ENCODE results near the gene CAB39L.

The CAB39L gene

DNA sequence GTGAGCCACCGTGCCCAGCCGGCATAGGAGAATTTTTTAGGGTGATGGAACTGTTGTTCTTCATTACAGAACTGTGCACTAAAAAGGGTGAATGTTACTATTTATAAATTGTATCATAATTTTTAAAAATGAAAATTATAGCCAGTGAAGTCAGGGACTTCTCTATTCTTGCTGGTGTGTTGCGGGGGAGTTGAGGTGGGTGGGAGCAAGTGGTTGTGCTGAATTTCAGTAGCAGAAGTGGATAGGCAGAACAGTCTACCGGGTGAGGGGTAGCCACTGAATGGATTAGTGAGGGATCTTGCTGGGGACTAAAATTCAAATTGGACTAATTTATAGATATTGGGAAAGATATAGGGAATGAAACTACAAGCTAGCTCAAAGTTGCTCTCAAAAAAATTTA lies 74.0 kb downstream of the CAB39L start:
- H3K9me3 ChIP-seq (ENCODE audit: control insufficient read depth, insufficient read depth, low read depth, low read length), result no peaks in the 10 kb centered on the region
- no peak overlapping the region for H3K4me3 ChIP-seq (ENCODE audit: low read depth, low read length)
- peaks cover 6% of the 10 kb centered on the region; the same call in 1 of the 2 replicates for H3K4me1 ChIP-seq (ENCODE audit: control insufficient read depth, insufficient read depth, low read length)
- H3K27ac ChIP-seq (ENCODE audit: low read depth, low read length), result no peak overlapping the region
- H3K9ac ChIP-seq (ENCODE audit: low read length), result no peak overlapping the region
- H3K36me3 ChIP-seq (ENCODE audit: control insufficient read depth, insufficient read depth, low read length), result no peaks in the 10 kb centered on the region
- H3K27me3 ChIP-seq (ENCODE audit: control insufficient read depth, insufficient read depth, low read length), result no peaks in the 10 kb centered on the region

GRCh38 chr13:49368688-49369087 lies 75.2 kb downstream of the CAB39L start:
- no peak overlapping the region for H3K4me3 ChIP-seq (ENCODE audit: low read depth, low read length)
- H3K4me1 ChIP-seq (ENCODE audit: control insufficient read depth, insufficient read depth, low read length), result peaks cover 6% of the 10 kb centered on the region; the same call in 1 of the 2 replicates
- no peak overlapping the region for H3K27ac ChIP-seq (ENCODE audit: low read depth, low read length)
- no peaks in the 10 kb centered on the region for H3K36me3 ChIP-seq (ENCODE audit: control insufficient read depth, insufficient read depth, low read length)
- H3K9me3 ChIP-seq (ENCODE audit: control insufficient read depth, insufficient read depth, low read depth, low read length), result no peaks in the 10 kb centered on the region; the same call in 1 of the 2 replicates
- no peaks in the 10 kb centered on the region for H3K27me3 ChIP-seq (ENCODE audit: control insufficient read depth, insufficient read depth, low read length)
- no peak overlapping the region for H3K9ac ChIP-seq (ENCODE audit: low read length)

GRCh38 chr13:49367640-49368422 lies 76.0 kb downstream of the CAB39L start:
- Histone ChIP-seq H3K27me3 (ENCODE audit: control insufficient read depth, insufficient read depth, low read length) (no peaks in the 10 kb centered on the region), H3K27ac (ENCODE audit: low read depth, low read length) (no peak overlapping the region), H3K9me3 (ENCODE audit: control insufficient read depth, insufficient read depth, low read depth, low read length) (no peaks in the 10 kb centered on the region; the same call in 1 of the 2 replicates), H3K4me1 (ENCODE audit: control insufficient read depth, insufficient read depth, low read length) (peaks cover 6% of the 10 kb centered on the region; the same call in 1 of the 2 replicates), H3K4me3 (ENCODE audit: low read depth, low read length) (no peak overlapping the region), H3K9ac (ENCODE audit: low read length) (no peak overlapping the region), H3K36me3 (ENCODE audit: control insufficient read depth, insufficient read depth, low read length) (no peaks in the 10 kb centered on the region)

GRCh38 chr13:49366841-49367240 lies 77.0 kb downstream of the CAB39L start:
- no peak overlapping the region for H3K4me3 ChIP-seq (ENCODE audit: low read depth, low read length)
- no peaks in the 10 kb centered on the region for H3K36me3 ChIP-seq (ENCODE audit: control insufficient read depth, insufficient read depth, low read length)
- no peak overlapping the region for H3K27ac ChIP-seq (ENCODE audit: low read depth, low read length)
- H3K4me1 ChIP-seq (ENCODE audit: control insufficient read depth, insufficient read depth, low read length), result peaks cover 6% of the 10 kb centered on the region; the same call in 1 of the 2 replicates
- no peaks in the 10 kb centered on the region for H3K27me3 ChIP-seq (ENCODE audit: control insufficient read depth, insufficient read depth, low read length)
- H3K9ac ChIP-seq (ENCODE audit: low read length), result no peak overlapping the region
- H3K9me3 ChIP-seq (ENCODE audit: control insufficient read depth, insufficient read depth, low read depth, low read length), result no peaks in the 10 kb centered on the region; the same call in 1 of the 2 replicates

GRCh38 chr13:49357694-49358093 lies 86.2 kb downstream of the CAB39L start:
- no peaks in the 10 kb centered on the region for H3K36me3 ChIP-seq (ENCODE audit: control insufficient read depth, insufficient read depth, low read length)
- no peaks in the 10 kb centered on the region for H3K4me1 ChIP-seq (ENCODE audit: control insufficient read depth, insufficient read depth, low read length)
- no peak overlapping the region for H3K4me3 ChIP-seq (ENCODE audit: low read depth, low read length)
- no peak overlapping the region for H3K27ac ChIP-seq (ENCODE audit: low read depth, low read length)
- no peak overlapping the region for H3K9ac ChIP-seq (ENCODE audit: low read length)
- no peaks in the 10 kb centered on the region for H3K27me3 ChIP-seq (ENCODE audit: control insufficient read depth, insufficient read depth, low read length)
- H3K9me3 ChIP-seq (ENCODE audit: control insufficient read depth, insufficient read depth, low read depth, low read length), result no peaks in the 10 kb centered on the region

GRCh38 chr13:49356223-49356622 lies 87.6 kb downstream of the CAB39L start:
- H3K4me3 ChIP-seq (ENCODE audit: low read depth, low read length), result no peak overlapping the region
- no peaks in the 10 kb centered on the region for H3K4me1 ChIP-seq (ENCODE audit: control insufficient read depth, insufficient read depth, low read length)
- H3K27ac ChIP-seq (ENCODE audit: low read depth, low read length), result no peak overlapping the region

DNA sequence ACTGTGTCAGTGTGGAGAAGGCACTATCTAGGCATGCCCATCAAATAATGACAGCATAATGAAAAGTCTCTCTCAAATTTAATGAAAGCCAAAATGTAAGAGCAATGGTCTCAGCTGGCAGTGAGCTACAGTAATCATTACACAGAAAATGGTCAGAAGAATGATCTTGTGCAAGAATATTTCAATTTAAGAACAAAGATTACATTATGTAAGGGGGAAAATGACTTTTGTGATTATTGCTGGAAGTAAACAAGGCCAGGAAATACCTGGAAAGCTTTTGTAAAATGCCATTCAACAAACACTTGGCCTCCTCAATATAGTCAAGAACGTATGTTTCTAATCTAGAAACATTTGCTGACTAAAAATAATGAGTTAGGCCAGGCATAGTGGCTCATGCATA lies 89.1 kb downstream of the CAB39L start:
- no peak overlapping the region for H3K4me3 ChIP-seq (ENCODE audit: low read depth, low read length)
- H3K4me1 ChIP-seq (ENCODE audit: control insufficient read depth, insufficient read depth, low read length), result no peaks in the 10 kb centered on the region
- no peak overlapping the region for H3K27ac ChIP-seq (ENCODE audit: low read depth, low read length)
- no peaks in the 10 kb centered on the region for H3K27me3 ChIP-seq (ENCODE audit: control insufficient read depth, insufficient read depth, low read length)
- no peaks in the 10 kb centered on the region for H3K9me3 ChIP-seq (ENCODE audit: control insufficient read depth, insufficient read depth, low read depth, low read length)
- no peaks in the 10 kb centered on the region for H3K36me3 ChIP-seq (ENCODE audit: control insufficient read depth, insufficient read depth, low read length)
- no peak overlapping the region for H3K9ac ChIP-seq (ENCODE audit: low read length)

More at GRCh38 chr13:49356223-49356622, 87.6 kb downstream of the CAB39L start:
- Histone ChIP-seq H3K27me3 (ENCODE audit: control insufficient read depth, insufficient read depth, low read length) (no peaks in the 10 kb centered on the region), H3K9me3 (ENCODE audit: control insufficient read depth, insufficient read depth, low read depth, low read length) (no peaks in the 10 kb centered on the region), H3K36me3 (ENCODE audit: control insufficient read depth, insufficient read depth, low read length) (no peaks in the 10 kb centered on the region), H3K9ac (ENCODE audit: low read length) (no peak overlapping the region)

- no peaks in the 10 kb centered on the region for H3K27me3 ChIP-seq (ENCODE audit: control insufficient read depth, insufficient read depth, low read length)
- no peaks in the 10 kb centered on the region for H3K9me3 ChIP-seq (ENCODE audit: control insufficient read depth, insufficient read depth, low read depth, low read length)
- no peaks in the 10 kb centered on the region for H3K4me1 ChIP-seq (ENCODE audit: control insufficient read depth, insufficient read depth, low read length)
- no peak overlapping the region for H3K4me3 ChIP-seq (ENCODE audit: low read depth, low read length)
- no peak overlapping the region for H3K9ac ChIP-seq (ENCODE audit: low read length)
- no peaks in the 10 kb centered on the region for H3K36me3 ChIP-seq (ENCODE audit: control insufficient read depth, insufficient read depth, low read length)
- no peak overlapping the region for H3K27ac ChIP-seq (ENCODE audit: low read depth, low read length)
Observed at GRCh38 chr13:49353908-49354307, 90.0 kb downstream of the CAB39L start.

DNA sequence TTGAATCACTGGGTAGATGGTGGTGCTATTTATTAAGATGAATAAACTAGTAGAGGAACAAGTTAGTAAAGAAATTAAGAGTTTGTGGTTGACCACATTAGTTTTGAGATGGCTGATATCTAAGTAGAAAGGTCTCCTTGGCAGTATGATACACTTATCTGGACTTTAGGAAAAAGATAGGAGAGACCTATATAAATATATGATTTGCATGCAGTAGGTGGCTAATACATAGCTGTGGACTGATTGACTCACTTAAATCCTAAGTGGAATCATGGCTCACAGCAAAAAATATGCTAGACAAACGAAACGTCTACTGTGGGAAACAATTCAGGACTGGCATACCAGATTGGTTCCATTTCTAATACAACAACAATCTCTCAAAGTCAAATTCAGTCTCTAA lies 92.0 kb downstream of the CAB39L start:
- no peak overlapping the region for H3K27ac ChIP-seq (ENCODE audit: low read depth, low read length)
- H3K9me3 ChIP-seq (ENCODE audit: control insufficient read depth, insufficient read depth, low read depth, low read length), result no peaks in the 10 kb centered on the region
- H3K4me1 ChIP-seq (ENCODE audit: control insufficient read depth, insufficient read depth, low read length), result peaks cover 10% of the 10 kb centered on the region; the same call in 1 of the 2 replicates
- no peaks in the 10 kb centered on the region for H3K27me3 ChIP-seq (ENCODE audit: control insufficient read depth, insufficient read depth, low read length)
- no peak overlapping the region for H3K4me3 ChIP-seq (ENCODE audit: low read depth, low read length)
- no peaks in the 10 kb centered on the region for H3K36me3 ChIP-seq (ENCODE audit: control insufficient read depth, insufficient read depth, low read length)
- no peak overlapping the region for H3K9ac ChIP-seq (ENCODE audit: low read length)

DNA sequence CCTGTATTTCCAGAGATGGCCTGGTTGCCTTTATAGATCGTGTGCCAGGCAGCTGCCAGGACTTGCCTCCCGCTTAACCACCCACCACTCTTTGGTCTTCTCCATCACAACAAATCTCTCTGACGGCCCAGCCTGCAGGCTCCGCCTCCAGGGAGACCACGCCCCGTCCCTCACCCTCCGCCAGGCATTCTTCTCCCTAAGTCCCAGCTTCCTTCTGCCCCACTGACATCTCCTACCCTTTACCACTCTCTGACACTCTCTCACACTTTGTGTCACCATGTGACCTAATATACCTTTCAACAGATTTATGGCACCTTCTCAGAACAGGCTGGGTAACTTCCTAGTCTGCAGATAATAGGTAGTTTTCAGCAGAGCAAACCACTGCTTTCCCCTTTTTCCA lies 95.1 kb downstream of the CAB39L start:
- H3K4me3 ChIP-seq (ENCODE audit: low read depth, low read length), result no peak overlapping the region
- H3K9ac ChIP-seq (ENCODE audit: low read length), result no peak overlapping the region
- peaks cover 10% of the 10 kb centered on the region; the same call in 1 of the 2 replicates for H3K4me1 ChIP-seq (ENCODE audit: control insufficient read depth, insufficient read depth, low read length)
- no peak overlapping the region for H3K27ac ChIP-seq (ENCODE audit: low read depth, low read length)
- H3K36me3 ChIP-seq (ENCODE audit: control insufficient read depth, insufficient read depth, low read length), result no peaks in the 10 kb centered on the region
- no peaks in the 10 kb centered on the region for H3K9me3 ChIP-seq (ENCODE audit: control insufficient read depth, insufficient read depth, low read depth, low read length)
- no peaks in the 10 kb centered on the region for H3K27me3 ChIP-seq (ENCODE audit: control insufficient read depth, insufficient read depth, low read length)

GRCh38 chr13:49347650-49348385 lies 96.0 kb downstream of the CAB39L start:
- H3K4me1 ChIP-seq (ENCODE audit: control insufficient read depth, insufficient read depth, low read length), result peaks cover 10% of the 10 kb centered on the region; the same call in 1 of the 2 replicates
- H3K27ac ChIP-seq (ENCODE audit: low read depth, low read length), result no peak overlapping the region

More at GRCh38 chr13:49347650-49348385, 96.0 kb downstream of the CAB39L start:
- H3K27me3 ChIP-seq (ENCODE audit: control insufficient read depth, insufficient read depth, low read length), result no peaks in the 10 kb centered on the region
- no peaks in the 10 kb centered on the region for H3K36me3 ChIP-seq (ENCODE audit: control insufficient read depth, insufficient read depth, low read length)
- no peaks in the 10 kb centered on the region for H3K9me3 ChIP-seq (ENCODE audit: control insufficient read depth, insufficient read depth, low read depth, low read length)
- no peak overlapping the region for H3K9ac ChIP-seq (ENCODE audit: low read length)
- no peak overlapping the region for H3K4me3 ChIP-seq (ENCODE audit: low read depth, low read length)

Data from HUES6 (cell line).